GM19099 (cell line): ENCODE measurements around the gene RTL9.

ENCODE experiments used
- POLR2A ChIP-seq: IDR thresholded peaks from 3 replicates; pipeline ENCODE4 v1.6.1; 2011; ENCODE audit warnings: low read depth; ENCODE audit not compliant: insufficient read length; ENCODE audit errors: extremely low read depth

The RTL9 gene

DNA sequence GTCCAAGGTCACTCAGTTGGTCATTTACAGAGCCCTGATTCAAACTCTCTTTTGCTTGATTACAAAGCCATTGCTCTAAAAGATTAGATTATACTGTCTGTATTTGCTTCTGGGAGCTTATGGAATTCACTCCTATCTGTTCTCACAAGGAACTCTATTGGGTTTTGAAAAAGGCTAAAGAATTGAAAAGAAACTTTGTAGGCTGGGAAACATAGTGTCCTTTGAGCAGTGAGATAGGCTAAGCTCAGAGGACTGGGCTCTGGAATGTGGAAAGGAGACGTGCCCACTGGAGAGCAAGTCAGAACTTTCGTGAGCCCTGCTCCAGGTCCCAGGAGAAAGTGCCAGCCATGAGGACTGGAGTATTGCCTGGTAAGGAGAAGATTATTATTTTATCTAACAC lies at the start of gene RTL9:
Gene RTL9 (plus strand): TSS at position 301 of the 400 bp plus-strand sequence. CDS start 91,770 bp downstream, outside the sequence.
- no peak for TF ChIP-seq POLR2A

DNA sequence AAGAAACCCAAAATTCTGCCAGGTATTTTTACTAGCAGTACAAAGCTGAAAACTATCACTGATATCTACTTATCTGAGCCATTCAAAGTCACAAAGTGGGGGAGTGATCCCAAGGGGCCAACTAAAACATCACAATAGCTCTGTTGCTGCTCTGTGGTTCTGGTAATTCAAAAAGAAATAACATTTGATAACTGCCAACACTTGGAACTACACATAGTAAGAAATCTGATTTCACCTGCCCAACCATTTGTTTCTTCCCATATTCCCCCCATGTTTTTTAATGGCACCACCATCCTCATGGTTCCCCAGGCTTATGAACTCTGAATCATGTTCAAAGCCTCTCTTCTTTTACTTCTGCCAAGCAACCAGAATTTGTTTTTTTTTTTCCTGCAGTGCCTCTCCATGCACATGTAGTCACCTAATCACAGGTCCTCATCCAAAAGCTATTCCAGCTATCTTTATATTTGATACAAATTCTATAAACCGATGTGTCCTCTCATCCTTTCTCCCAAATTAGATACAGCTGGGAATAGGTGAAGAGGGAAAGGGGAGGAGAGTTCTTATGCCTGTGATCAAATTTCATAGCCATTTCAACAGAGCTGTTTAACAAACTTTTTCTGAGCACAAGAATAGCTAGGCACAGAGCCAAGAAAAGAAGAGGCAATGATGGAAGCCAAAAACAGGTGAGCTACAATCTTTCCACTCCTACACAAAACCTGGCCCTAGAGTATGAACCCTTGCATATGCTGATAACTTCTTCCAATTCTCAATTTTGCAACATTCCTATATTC lies 48.5 kb upstream of the RTL9 start:
- no peak for TF ChIP-seq POLR2A

DNA sequence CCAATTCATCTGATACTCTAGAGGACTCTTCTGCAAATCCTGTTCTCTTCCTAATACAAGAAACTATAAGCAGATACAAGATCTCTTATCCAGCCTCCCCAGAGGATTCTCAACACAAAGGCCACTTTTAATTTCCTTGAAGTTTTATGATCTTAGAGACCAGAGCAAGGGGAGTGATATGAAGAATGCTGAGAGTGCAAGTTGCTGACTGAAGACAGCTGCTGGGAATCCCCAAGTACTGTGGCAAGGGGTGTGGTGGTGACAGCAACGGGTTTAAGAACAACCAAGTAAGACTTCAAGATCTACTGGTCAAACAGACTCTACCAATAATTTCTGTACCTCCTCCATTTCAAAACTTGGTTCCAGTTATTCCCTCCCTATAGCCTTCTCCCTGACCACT lies 47.8 kb upstream of the RTL9 start:
- TF ChIP-seq POLR2A: no peak

DNA sequence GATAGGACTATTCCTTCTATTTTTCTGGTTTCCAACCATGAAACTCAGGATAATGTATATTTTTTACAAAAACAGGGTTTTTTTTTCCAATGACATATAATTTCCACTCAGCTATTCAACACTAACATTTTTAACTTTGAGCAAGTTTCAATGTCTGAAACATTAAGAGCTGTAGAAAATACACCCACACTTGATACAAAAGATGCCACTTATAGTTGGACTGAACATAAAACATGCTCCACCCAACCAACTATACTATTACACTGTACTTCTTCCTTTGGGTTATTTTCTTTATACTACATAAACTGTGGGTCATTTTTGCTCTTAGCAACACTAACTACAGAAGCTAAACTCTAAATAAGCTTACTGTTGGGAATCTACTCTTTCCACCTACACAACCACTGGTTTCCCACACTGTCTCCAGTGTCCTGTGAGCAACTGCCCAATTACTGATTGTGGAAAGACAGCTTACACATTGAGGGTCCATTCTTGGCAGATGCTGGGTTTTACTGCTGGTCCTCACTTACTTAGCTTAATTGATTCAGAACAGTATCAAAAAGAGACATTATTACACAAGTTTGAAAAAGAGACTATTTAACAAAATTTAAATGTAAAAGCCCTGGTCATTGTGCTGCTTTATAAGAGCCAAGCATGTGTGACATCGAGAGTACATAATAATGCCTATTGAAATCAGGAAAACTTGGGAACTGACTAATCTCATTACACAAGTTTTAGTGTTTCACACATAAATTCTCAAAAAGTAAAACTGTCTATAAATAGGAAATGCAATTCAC lies 47.0 kb upstream of the RTL9 start:
- no peak for TF ChIP-seq POLR2A

DNA sequence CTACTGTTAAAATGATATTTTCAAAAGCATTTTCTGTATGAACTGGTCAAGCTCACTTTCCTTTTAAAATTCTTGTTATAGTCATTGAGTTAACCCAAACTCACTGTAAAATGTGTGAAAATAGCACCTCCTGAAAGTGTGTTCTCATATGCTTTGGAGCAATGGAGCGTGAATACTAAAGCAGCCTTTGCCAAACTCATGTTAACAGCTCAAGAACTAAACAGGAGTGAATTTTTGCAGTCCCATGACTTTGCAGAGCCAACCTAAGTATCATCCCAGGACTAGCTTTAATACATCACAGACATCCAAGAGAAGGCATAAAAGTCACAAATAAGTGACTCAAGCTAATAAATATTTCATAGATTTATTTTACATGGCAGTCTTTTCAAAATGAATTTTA lies 43.1 kb upstream of the RTL9 start:
- no peak for TF ChIP-seq POLR2A

DNA sequence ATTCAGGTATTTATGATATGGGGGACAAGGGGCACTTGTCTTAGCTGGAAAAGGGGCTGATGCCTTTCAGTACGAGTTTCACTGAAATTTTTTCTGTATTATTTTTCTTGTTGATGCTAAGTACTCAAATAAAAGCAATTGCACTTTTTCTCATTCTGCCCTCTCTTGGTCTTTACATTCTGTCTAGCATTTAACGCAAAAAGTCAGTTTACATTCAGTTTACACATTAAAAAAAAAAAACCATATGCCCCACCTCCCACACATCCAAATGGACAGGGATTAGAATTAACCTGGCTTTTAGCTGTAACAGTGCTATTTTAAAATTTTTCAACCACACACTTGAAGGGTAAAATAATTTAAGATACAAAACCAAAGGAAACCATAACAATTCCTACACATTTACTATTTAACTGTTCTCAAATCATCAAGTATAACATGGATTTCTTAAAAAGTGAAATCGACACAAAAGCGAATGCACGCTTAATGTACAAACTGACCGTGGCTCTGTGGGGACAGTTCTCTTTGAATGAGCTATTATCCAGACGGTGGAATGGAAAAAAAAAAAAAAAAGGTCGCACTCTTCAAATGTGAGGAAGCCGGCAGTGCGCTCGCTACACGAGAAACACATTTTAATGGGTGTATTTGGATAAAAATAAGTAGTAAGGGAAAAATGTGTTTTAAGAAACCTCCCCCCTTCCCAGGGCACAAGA lies 42.1 kb upstream of the RTL9 start:
- TF ChIP-seq POLR2A: no peak

DNA sequence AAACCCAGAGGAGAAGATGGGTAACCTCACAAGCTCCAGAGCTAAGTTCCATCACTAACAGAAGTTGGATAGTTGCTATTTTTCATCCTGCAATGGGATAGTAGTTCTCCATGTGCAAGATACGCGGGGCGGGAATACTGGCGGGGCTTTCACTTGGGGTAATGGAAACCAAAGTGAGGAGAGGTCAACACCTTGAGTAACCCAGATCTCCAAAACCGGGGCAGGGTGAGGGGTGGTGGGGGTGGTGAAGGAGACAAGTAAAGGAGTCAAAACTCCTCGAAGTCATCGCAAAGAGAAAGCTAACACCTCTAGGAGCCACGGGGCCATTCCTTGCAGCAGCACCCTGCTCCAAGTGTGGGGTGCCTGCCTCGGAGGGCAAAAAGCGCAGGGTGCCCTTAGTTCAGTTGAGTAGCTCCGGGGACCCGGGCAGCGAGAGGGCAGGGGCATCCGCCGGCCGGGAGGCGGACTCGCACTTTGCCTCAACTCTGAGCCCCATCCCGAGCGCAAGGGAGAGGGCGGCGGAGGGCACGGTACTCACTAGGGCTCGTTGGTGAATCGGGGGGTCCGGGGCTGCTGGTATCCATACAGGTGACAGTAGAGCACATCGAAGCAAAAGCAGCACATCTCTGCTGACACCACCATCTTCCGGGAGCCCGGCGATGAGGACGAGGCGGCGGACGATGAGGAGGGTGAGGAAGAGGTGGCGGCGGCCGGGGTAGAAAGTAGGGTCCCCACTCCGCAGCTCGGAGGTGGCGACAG lies 41.4 kb upstream of the RTL9 start:
- TF ChIP-seq POLR2A: no peak

DNA sequence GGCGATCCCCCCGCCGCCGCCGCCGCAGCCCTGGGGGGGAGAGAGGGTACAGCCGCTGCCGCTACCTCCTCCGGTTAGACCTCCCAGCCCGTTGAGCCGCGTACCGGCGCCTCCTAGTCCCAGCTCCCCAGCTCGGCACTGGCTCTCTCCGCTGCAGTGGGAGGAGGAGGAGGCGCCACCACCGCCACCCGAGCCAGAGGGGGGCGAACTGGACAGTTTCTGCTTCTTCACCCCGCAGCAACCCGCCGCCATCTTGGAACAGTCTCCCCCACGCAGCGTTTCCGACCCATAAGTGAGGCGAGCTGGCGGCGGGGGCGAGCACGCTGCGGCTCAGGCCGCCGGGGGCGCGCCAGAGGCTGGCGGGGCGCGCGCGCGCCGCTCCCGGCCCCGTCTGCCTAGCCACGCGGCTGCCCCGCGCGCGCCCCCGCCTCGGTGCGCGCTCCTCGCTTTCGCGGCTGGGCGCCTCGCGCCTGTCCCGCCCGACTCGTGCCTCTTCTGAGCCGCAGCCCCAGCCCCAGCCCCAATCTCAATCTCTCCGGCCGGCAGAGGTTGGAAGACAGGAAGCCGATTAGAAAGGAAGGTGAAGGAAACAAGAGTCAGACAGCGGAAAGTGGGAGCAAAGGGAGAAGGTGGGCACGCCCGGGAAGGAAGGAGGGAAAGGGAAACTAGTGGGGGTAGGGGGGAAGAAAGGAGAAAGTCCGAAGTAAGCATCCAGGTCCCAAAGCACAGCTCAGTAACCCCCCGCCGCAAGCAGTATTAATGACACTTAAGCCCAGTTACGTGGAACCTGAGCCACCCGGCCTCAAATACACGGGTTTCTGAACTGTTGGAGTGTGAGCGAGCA lies 40.6 kb upstream of the RTL9 start, which contains the start of gene AMMECR1:
Gene AMMECR1 (minus strand): TSS at position 266 of the 844 bp plus-strand sequence. CDS start 14 bp downstream, at position 252.
- peak; percentile 87 for TF ChIP-seq POLR2A

DNA sequence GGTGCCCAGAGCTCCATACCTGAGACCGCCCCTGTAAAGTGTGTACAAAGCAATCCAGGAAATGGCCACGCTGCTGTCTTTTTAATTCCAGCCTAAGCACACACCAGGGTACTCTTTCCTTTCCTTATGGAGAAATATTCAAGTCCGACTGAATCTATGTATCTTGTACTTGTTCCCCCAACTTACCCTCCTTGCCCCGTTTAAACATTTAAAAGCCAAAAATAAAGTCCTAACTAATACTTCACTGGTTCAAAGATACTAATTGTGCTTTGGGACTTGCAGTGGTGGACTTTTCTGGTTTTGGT lies 40.0 kb upstream of the RTL9 start:
- TF ChIP-seq POLR2A: no peak

DNA sequence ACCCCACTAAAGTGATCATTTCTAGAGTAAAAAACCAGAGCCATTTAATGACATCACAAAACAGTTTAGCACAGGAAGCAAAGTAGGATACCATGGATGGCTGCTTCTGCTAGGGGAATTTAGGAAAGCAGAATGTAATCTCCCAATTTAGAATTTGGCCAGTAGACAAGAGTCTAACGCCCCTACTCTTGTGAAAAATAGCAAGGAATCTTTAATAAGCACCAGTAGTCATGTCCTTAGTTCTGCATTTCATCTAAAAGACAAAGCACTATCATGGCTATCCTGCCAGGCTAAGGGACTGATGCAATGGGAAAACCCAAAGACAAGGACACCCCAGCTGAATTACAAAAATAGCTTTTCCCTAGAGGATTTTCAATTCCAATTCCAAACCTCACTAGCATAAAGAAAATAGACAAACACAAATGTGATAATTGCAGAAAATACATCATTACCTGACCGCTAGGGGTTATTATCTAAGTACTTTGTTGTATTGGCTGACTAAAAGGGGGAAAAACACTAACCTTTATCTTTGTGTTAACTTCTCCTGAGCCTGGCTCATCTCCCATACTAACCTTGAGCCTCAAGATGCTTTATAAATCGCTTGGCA lies 38.2 kb upstream of the RTL9 start:
- no peak for TF ChIP-seq POLR2A

DNA sequence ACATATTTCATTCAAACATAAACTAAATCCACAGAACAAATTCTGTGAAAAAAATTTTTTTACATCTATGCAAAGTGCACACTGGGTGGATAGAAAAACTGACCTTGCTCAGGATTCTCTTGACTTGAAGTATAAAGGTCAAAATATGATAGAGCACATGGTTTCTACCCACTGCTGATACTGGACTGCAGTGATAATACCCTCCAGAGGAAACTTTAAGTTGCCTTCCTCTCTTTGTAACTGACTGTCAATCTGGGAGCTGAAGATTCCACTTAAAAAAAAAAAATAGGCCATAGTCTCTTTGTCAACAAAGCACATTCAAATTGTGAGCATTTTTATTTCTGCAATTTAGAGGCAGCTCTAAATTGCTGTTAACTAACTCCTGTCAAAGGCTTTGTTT lies 37.6 kb upstream of the RTL9 start:
- TF ChIP-seq POLR2A: no peak

DNA sequence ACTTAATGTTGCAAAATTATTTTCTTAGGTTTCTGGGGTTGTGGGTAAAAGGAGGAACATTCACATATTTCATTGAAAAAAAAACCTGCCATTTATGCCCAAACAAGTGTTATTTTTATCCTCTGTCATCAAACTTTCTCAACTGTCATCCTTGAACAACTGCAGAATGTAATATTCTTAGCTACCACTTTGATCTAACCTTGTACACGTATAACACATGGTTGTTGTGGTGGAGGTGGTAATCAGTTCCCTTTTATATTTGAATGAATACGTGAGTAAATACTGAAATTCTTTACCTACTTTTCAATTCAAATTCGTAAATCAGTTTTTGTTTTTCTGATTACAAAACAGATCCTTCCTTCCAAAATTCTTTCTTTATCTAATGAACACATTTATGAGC lies 37.0 kb upstream of the RTL9 start:
- TF ChIP-seq POLR2A: no peak

DNA sequence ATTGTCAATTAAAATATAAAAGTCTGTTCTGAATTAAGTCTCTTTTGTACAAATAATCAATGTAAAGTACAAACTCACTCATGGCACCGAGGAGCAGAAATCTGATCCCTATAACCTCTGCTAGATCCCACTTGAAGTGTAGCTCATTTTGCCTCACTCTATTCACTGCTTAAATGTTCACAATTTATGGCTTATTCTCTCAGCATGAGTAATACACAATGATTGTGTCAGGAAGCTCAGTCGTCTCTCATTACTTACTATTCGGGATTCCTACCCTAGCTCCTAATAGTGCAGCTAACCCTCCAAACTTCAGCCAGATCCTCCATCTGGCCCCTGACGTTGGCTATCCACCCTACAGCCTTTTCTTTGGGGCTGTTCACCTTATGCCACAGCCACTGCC lies 36.0 kb upstream of the RTL9 start:
- no peak for TF ChIP-seq POLR2A

DNA sequence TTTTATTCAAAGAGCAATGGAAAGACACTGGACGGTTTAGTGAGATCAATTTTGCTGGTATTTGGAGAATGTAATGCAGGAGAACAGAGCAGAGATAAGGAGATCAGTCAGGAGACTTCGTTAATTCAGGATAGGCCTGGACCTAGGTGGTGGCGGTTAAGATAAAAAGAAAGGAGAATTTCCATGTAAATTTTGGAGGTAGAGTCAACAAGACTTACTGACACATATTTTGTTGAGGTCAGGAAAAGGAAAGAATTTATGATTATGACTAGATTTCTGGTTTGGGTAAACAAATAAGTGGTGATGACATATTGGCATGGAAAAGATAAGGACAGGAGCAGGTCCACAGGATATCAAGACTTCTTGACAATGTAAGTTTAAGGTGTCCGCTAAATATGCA lies 31.9 kb upstream of the RTL9 start:
- TF ChIP-seq POLR2A: no peak
